Neural cell (in vitro differentiated cells): ENCODE measurements around the gene MEAK7. TPM values are rescaled to one million over a fixed set of nuclear protein-coding genes. Genes with fewer than 3 reads are reported as not detected.

Source experiments
- H2AFZ ChIP-seq: fragments of 200-600, 300-800 bp; sonication (generic), shearing (Covaris generic); 2 replicates; pipeline ENCODE4 v1.6.0; 2014; ENCODE audit warnings: low read depth, mild to moderate bottlenecking, antibody characterized with exemption, low read length, moderate library complexity
- H3F3A ChIP-seq: fragments of 200-600 bp; shearing (Covaris generic); 2 replicates; pipeline ENCODE4 v1.6.1; 2016; ENCODE audit warnings: mild to moderate bottlenecking, moderate library complexity, mixed read lengths, antibody characterized with exemption, low read length; ENCODE audit not compliant: insufficient read depth, poor library complexity, severe bottlenecking
- H3K27ac ChIP-seq: fragments of 200-600, 300-800 bp; sonication (generic), shearing (Covaris generic); 2 replicates; pipeline ENCODE4 v1.5.1; 2014; ENCODE audit warnings: mild to moderate bottlenecking, low read length, moderate library complexity
- H3K27me3 ChIP-seq: fragments of 300-800, 200-600 bp; sonication (generic), shearing (Covaris generic); 2 replicates; pipeline ENCODE4 v1.6.0; 2014; ENCODE audit warnings: mild to moderate bottlenecking, low read depth, low read length, moderate library complexity; ENCODE audit not compliant: insufficient read depth
- H3K36me3 ChIP-seq: fragments of 300-800, 200-600 bp; sonication (generic), shearing (Covaris generic); 2 replicates; pipeline ENCODE4 v1.5.1; 2014; ENCODE audit warnings: mild to moderate bottlenecking, antibody characterized with exemption, low read length, moderate library complexity; ENCODE audit not compliant: insufficient read depth
- H3K4me2 ChIP-seq: fragments of 300-800, 200-600 bp; sonication (generic), shearing (Covaris generic); 2 replicates; pipeline ENCODE4 v1.6.0; 2014; ENCODE audit warnings: mild to moderate bottlenecking, low read length
- H3K4me3 ChIP-seq: fragments of 300-800, 200-600 bp; sonication (generic), shearing (Covaris generic); 2 replicates; pipeline ENCODE4 v1.5.1; 2014; ENCODE audit warnings: mild to moderate bottlenecking, low read length, moderate library complexity
- H3K79me2 ChIP-seq: fragments of 200-600 bp; shearing (Covaris generic); replicated peaks from 2 replicates; pipeline ENCODE4 v1.6.0; 2014; ENCODE audit warnings: mild to moderate bottlenecking, low read length, moderate library complexity; ENCODE audit not compliant: insufficient read depth
- H3K9ac ChIP-seq: fragments of 300-800, 200-600 bp; sonication (generic), shearing (Covaris generic); 2 replicates; pipeline ENCODE4 v1.6.1; 2016; ENCODE audit warnings: mild to moderate bottlenecking, low read length, mixed read lengths
- H3K9me2 ChIP-seq: fragments of 200-600 bp; shearing (Covaris generic); 2 replicates; pipeline ENCODE4 v1.6.1; 2016; ENCODE audit warnings: mild to moderate bottlenecking, low read length, mixed read lengths; ENCODE audit not compliant: insufficient read depth
- H3K9me3 ChIP-seq: fragments of 200-600, 300-800 bp; sonication (generic), shearing (Covaris generic); 2 replicates; pipeline ENCODE4 v1.6.1; 2016; ENCODE audit warnings: mild to moderate bottlenecking, mixed run types, low read length, moderate library complexity, mixed read lengths
- H4K20me1 ChIP-seq: fragments of 200-600 bp; shearing (Covaris generic); 2 replicates; pipeline ENCODE4 v1.6.1; 2016; ENCODE audit warnings: mild to moderate bottlenecking, mixed run types; ENCODE audit not compliant: insufficient read depth
- EP300 ChIP-seq: fragments of 450-650 bp; conservative IDR thresholded peaks from 2 replicates; pipeline ENCODE4 v1.6.1; 2014; ENCODE audit warnings: antibody characterized with exemption, mild to moderate bottlenecking, moderate library complexity; ENCODE audit not compliant: poor library complexity, severe bottlenecking
- EZH2 ChIP-seq: fragments of 200-600, 300-800 bp; shearing (Covaris generic), sonication (generic); IDR thresholded peaks from 2 replicates; pipeline ENCODE4 v1.6.1; 2014; ENCODE audit warnings: antibody characterized with exemption, low read length, borderline replicate concordance, mild to moderate bottlenecking; ENCODE audit not compliant: insufficient read depth, poor library complexity, severe bottlenecking
- MXI1 ChIP-seq: fragments of 450-650 bp; conservative IDR thresholded peaks from 2 replicates; pipeline ENCODE4 v1.6.1; 2014; ENCODE audit warnings: antibody characterized with exemption, mild to moderate bottlenecking; ENCODE audit not compliant: poor library complexity, severe bottlenecking
- POLR2AphosphoS5 ChIP-seq: IDR thresholded peaks from 2 replicates; pipeline ENCODE4 v1.6.1; 2012
- RAD21 ChIP-seq: fragments of 450-650 bp; conservative IDR thresholded peaks from 2 replicates; pipeline ENCODE4 v1.6.1; 2014; ENCODE audit warnings: antibody characterized with exemption, mild to moderate bottlenecking, moderate library complexity
- SMC3 ChIP-seq: fragments of 450-650 bp; conservative IDR thresholded peaks from 2 replicates; pipeline ENCODE4 v1.6.1; 2014; ENCODE audit warnings: antibody characterized with exemption, mild to moderate bottlenecking, moderate library complexity; ENCODE audit not compliant: poor library complexity
- TAF1 ChIP-seq: IDR thresholded peaks from 2 replicates; pipeline ENCODE4 v1.6.1; 2012; ENCODE audit warnings: low read depth
- polyA plus RNA-seq: library from polyadenylated mRNA; depleted of rRNA; stranded (reverse); fragments of >200 nt; gene quantifications from 2 replicates; pipeline ENCODE4 v1.2.3, GENCODE V29; 2014
- TF ChIP-seq, protein P1 (sequence below): IDR thresholded peaks from 2 replicates; pipeline ENCODE4 v1.6.1; 2012; ENCODE audit warnings: borderline replicate concordance
- TF ChIP-seq, protein P2 (sequence below): fragments of 450-650 bp; IDR thresholded peaks from 2 replicates; pipeline ENCODE4 v1.5.1; 2014; ENCODE audit warnings: antibody characterized with exemption, mild to moderate bottlenecking, moderate library complexity; ENCODE audit not compliant: poor library complexity, severe bottlenecking

The MEAK7 gene
- polyA plus RNA-seq, 1 donor from 2014 or later, result 12.4 TPM

DNA sequence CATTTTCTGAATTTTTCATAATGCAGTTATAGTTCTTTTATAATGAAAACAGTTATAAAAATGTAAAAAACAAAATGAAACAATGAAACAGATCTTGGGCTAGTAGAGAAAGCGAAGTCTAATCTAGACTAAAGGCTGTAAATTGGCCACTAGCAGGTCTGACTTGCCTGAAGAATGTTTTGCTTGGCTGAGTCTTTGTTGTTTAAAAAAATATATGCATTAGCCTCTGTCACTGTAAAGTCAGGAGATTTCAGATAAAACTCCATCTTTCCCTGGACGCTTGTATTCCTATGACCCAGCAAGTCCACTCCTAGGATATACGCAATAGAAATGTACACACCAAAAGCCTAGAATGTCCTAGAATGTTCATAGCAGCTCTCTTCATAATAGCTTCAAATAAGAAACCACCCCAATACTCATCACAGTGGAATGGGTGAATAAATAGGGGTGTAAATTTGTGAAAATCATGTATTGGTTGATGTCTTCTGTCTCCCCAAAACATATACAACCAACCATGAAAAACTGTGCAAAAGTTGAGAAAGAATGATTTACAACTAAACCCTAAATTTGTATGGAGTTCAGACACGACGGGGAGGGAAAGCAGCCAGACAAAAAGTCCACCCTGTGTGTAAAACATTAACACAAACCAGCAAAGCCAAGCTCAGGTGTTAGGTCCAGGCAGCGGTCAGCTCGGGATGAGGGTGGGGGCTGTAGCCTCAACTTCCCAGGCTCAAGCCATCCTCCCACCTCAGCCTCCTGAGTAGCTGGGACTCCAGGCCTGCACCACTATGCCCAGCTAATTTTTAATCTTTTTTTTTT lies 37.7 kb upstream of the MEAK7 start:
- no peaks in the 10 kb centered on the region for H3K9me2 ChIP-seq
- no peak overlapping the region for H3K9ac ChIP-seq
- no peaks in the 10 kb centered on the region for H3K36me3 ChIP-seq
- TF ChIP-seq EP300 (no peak), SMC3 (no peak), EZH2 (no peak), POLR2AphosphoS5 (no peak), MXI1 (no peak), TAF1 (no peak), RAD21 (no peak)
- TF ChIP-seq, protein P1, sequence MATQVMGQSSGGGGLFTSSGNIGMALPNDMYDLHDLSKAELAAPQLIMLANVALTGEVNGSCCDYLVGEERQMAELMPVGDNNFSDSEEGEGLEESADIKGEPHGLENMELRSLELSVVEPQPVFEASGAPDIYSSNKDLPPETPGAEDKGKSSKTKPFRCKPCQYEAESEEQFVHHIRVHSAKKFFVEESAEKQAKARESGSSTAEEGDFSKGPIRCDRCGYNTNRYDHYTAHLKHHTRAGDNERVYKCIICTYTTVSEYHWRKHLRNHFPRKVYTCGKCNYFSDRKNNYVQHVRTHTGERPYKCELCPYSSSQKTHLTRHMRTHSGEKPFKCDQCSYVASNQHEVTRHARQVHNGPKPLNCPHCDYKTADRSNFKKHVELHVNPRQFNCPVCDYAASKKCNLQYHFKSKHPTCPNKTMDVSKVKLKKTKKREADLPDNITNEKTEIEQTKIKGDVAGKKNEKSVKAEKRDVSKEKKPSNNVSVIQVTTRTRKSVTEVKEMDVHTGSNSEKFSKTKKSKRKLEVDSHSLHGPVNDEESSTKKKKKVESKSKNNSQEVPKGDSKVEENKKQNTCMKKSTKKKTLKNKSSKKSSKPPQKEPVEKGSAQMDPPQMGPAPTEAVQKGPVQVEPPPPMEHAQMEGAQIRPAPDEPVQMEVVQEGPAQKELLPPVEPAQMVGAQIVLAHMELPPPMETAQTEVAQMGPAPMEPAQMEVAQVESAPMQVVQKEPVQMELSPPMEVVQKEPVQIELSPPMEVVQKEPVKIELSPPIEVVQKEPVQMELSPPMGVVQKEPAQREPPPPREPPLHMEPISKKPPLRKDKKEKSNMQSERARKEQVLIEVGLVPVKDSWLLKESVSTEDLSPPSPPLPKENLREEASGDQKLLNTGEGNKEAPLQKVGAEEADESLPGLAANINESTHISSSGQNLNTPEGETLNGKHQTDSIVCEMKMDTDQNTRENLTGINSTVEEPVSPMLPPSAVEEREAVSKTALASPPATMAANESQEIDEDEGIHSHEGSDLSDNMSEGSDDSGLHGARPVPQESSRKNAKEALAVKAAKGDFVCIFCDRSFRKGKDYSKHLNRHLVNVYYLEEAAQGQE, result no peak
- TF ChIP-seq, protein P2, sequence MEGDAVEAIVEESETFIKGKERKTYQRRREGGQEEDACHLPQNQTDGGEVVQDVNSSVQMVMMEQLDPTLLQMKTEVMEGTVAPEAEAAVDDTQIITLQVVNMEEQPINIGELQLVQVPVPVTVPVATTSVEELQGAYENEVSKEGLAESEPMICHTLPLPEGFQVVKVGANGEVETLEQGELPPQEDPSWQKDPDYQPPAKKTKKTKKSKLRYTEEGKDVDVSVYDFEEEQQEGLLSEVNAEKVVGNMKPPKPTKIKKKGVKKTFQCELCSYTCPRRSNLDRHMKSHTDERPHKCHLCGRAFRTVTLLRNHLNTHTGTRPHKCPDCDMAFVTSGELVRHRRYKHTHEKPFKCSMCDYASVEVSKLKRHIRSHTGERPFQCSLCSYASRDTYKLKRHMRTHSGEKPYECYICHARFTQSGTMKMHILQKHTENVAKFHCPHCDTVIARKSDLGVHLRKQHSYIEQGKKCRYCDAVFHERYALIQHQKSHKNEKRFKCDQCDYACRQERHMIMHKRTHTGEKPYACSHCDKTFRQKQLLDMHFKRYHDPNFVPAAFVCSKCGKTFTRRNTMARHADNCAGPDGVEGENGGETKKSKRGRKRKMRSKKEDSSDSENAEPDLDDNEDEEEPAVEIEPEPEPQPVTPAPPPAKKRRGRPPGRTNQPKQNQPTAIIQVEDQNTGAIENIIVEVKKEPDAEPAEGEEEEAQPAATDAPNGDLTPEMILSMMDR, result no peak
- no peaks in the 10 kb centered on the region for H3K79me2 ChIP-seq
- H3K27ac ChIP-seq, result no peak overlapping the region
- no peak overlapping the region for H3K4me3 ChIP-seq
- H3F3A ChIP-seq, result no peaks in the 10 kb centered on the region
- no peaks in the 10 kb centered on the region for H3K27me3 ChIP-seq
- no peaks in the 10 kb centered on the region for H4K20me1 ChIP-seq
- H3K9me3 ChIP-seq, result no peaks in the 10 kb centered on the region
- no peak overlapping the region for H2AFZ ChIP-seq
- H3K4me2 ChIP-seq, result no peak overlapping the region

GRCh38 chr16:84540194-84540593 lies 35.7 kb upstream of the MEAK7 start:
- Histone ChIP-seq H3F3A (no peaks in the 10 kb centered on the region), H3K36me3 (no peaks in the 10 kb centered on the region), H3K79me2 (no peaks in the 10 kb centered on the region), H3K4me2 (no peak overlapping the region), H3K4me3 (no peak overlapping the region), H3K27me3 (no peaks in the 10 kb centered on the region), H2AFZ (no peak overlapping the region), H3K27ac (no peak overlapping the region), H4K20me1 (no peaks in the 10 kb centered on the region), H3K9me2 (no peaks in the 10 kb centered on the region), H3K9ac (no peak overlapping the region), H3K9me3 (no peaks in the 10 kb centered on the region)
- no peak for TF ChIP-seq EP300
- TF ChIP-seq, protein P2, result no peak
- TF ChIP-seq, protein P1, result no peak
- no peak for TF ChIP-seq TAF1
